ENCODE data around the gene SH3PXD2B. TPM values are rescaled to one million over a fixed set of nuclear protein-coding genes. Genes with fewer than 3 reads are reported as not detected.

SH3PXD2B gene
- total RNA-seq, 1 donor from 2014 or later, result 3.8 TPM

- DNase-seq (ENCODE audit: low spot score) (no peak), ATAC-seq (no peak)
Observed at GRCh38 chr5:172282272-172283019, 171.9 kb downstream of the SH3PXD2B start.

GRCh38 chr5:172281346-172281745 lies 173.0 kb downstream of the SH3PXD2B start:
- DNase-seq (ENCODE audit: low spot score) (no peak), ATAC-seq (no peak)

GRCh38 chr5:172280929-172281328 lies 173.4 kb downstream of the SH3PXD2B start:
- DNase-seq (ENCODE audit: low spot score) (no peak), ATAC-seq (no peak)

GRCh38 chr5:172280317-172280716 lies 174.0 kb downstream of the SH3PXD2B start:
- DNase-seq (ENCODE audit: low spot score), result no peak
- ATAC-seq, result no peak

- ATAC-seq (no peak), DNase-seq (ENCODE audit: low spot score) (no peak)
Observed at GRCh38 chr5:172278356-172278755, 176.0 kb downstream of the SH3PXD2B start.

GRCh38 chr5:172276214-172276613 lies 178.1 kb downstream of the SH3PXD2B start:
- DNase-seq (ENCODE audit: low spot score), result no peak
- ATAC-seq, result no peak

Other genes with a start within 250 kb of the SH3PXD2B start
- gene UBTD2, start 170.8 kb downstream of the SH3PXD2B start, total RNA-seq, result 7.1 TPM
- gene NEURL1B, start 186.7 kb upstream of the SH3PXD2B start, total RNA-seq, result 9.5 TPM